ENCODE results near the gene FHIT.
A peak's percentile ranks its signal among the peaks of the same experiment; 100 is the strongest.
"Not testable (repeated sequence)": the region's sequence is repeated elsewhere in the genome, so short reads cannot be mapped to it uniquely, and the experiment has no call there.

Gene FHIT

DNA sequence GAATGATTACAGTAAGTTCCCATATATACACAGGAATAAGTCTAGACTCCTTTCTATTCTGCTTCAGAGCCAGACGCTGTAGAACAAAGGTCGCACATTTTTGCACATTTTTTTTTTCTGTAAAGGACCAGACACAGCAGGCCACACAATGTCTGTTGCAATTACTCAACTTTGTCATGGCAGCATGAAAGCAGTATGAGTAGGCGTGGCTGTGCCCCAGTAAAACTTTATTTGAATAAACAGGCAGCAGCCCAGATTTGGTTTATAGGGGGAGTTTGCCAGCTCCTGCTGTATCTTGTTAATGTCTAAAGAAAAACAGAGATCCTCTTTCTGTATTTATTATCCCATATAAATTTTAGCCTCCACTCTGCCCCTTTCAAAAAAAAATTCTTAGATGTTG lies 708.3 kb downstream of the FHIT start:
- no peak for DNase-seq

DNA sequence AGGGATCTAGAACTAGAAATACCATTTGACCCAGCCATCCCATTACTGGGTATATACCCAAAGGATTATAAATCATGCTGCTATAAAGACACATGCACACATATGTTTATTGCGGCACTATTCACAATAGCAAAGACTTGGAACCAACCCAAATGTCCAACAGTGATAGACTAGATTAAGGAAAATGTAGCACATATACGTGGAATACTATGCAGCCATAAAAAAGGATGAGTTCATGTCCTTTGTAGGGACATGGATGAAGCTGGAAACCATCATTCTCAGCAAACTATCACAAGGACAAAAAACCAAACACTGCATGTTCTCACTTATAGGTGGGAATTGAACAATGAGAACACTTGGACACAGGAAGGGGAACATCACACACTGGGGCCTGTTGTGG lies 711.9 kb downstream of the FHIT start:
- not testable (repeated sequence) for DNase-seq

DNA sequence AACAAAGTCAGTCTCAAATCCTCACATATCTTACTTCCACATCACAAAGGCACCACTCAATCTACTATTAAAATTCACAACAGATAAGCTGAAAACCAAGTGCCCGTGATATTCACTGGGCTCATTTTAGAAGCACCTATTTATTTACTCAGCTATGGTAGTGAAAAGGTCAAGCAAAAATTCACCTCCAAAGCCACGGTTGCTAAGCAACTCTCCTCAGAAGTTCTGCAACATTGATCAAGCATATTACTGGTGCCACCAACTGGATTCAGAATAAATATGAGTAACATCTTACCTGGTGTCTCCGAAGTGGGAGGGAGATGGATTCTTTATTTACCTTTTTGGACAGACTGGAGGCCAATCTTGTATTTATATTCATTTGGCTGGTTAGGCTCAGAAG lies 714.8 kb downstream of the FHIT start:
- DNase-seq, result peak; percentile 56

- DNase-seq, result no peak
Measured at GRCh38 chr3:60531759-60532158, 719.5 kb downstream of the FHIT start.

DNA sequence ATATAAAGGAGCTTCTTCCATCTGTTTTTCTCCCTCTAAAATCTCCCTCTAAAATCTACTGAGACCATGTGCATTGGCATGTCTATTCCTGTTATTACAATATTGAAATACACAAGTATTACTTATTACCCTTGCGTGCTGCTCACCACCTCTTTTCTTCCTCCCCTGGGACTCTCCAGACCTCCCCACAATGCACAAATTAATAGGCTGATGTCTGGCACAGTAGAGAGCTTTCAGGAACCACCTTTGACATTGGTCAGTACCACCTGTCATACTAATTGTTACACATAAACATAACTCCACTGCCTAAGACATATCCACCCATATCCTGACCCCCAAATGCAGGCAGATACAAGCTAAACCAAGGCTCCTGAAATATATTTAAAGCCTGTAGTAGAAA lies 722.6 kb downstream of the FHIT start:
- DNase-seq, result no peak

DNA sequence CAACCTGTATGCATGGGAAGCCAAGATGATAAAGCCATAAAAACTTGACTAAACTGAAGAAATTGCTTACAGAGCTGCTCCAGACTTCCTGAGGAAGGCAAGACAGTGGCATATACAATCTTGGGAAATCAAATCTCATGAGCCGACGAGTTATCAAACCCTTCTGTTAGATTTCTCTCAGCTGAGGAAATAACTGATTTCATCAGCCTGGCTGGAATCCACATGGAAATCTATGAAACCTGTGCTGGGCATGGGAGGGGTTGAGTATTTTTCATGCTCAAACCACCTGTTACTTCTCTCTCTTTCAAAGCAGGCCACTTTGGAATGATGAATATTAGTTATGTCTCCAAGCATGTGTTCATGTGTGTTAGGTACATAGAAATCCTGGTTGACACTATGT lies 727.7 kb downstream of the FHIT start:
- DNase-seq, result no peak

DNA sequence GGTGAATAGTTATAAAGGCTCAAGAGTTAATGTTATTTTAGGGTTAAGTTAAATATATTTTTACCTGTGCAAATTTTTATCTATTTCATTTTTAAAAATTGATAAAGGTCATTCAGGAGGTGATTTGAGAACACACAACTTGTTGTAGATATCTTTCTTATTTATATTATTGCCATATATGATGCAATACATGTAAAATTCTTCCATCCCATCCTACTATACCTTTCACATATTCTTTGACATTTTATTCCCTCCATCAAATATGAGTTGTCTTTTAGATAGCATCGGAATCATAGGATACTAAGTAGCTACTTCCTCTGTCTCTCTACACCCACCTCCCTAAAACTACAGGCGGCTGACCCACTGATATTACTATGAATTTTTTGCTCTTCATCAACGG lies 734.1 kb downstream of the FHIT start:
- DNase-seq, result no peak

GRCh38 chr3:60514866-60515265 lies 736.4 kb downstream of the FHIT start:
- DNase-seq, result no peak

DNA sequence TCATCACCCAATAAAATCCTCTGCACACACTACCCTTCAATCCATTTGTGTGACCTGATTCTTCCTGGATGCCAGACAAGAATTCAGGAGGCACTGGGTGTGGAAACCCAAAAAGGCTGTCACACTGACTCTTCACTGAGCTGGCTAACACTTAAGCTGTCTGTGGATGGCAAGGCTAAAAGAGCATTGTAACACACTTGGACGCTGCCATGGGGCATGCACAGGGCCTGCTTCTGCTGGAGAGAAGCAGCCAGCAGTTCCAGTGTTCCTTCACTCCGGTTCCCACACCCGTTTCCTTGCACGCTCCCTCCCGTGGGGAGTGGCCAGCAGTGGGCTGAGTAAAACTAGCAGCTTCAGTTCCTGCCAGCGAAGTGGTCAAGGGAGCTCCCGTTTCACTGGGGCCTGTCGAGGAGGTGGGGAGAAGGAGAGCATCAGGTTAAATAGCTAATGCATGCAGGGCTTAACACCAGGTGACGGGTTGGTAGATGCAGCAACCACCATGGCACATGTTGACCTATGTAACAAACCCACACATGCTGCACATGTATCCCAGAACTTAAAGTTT lies 737.1 kb downstream of the FHIT start:
- no peak for DNase-seq

- no peak for DNase-seq
Measured at GRCh38 chr3:60513241-60513640, 738.0 kb downstream of the FHIT start.

DNA sequence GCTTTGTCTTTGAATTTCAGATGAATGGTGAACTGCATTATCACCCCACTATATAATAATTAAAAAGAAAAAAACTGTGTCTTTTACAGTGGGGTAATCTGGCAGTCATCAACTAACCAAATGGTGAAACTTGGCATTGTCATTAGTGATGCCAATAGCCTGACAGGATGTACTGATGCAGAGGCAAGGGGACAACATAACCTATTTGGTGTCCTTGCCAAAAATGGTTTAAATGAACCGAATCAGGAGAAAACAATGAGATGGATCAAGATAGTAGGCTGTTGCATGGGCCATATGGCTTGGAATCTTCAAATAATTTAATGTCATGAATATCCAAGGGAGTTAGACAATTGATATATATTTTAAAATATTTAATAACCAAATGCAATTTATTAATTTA lies 738.7 kb downstream of the FHIT start:
- DNase-seq, result no peak

DNA sequence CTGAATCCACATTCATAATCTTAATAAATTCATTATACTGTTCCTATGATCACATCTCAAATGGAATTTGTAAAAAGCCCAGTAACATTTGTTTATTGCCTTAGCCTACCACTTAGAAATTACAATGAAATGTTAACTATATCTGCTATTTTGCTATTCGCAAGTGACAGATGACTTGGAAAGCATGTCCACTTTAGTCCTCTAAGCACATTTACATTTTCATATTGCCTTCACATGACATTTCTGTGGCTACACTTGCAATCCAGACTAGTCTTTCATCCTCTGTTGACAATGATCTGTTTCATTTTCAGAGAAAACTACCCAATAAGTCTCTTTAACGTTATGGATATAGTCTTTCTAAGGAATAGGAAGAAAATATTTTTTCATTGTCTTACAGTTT lies 741.8 kb downstream of the FHIT start:
- no peak for DNase-seq

DNA sequence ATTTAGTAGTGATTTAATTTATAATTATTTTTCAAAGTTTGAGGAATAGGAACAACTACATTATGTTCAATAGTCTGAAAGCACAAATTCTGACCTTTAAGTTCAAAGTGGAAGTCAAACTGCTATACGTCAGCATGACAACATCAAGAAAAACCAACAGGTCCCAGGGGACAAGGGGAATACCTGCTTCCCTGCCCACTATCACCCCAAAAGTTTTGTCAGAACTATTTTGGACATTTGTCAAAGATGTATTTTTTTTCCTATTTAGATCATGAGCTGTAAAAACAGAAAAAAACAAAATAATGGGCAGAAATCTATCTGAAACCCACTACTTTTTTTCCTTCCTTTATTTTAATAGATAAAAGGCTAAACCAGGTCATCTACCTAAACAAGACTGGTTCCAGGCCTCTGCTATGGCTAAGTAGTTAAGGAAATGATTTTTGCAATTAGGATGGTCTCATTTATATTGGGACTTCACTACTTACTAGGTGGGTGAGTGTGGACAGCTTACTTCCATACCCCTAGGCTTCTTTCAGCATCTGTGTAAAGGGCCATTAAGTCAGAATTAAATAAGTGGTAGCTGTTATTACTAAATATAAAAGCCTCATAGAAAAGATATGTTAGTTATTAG lies 746.3 kb downstream of the FHIT start:
- DNase-seq, result no peak

- DNase-seq, result no peak
Measured at GRCh38 chr3:60501314-60501713, 749.9 kb downstream of the FHIT start.

DNA sequence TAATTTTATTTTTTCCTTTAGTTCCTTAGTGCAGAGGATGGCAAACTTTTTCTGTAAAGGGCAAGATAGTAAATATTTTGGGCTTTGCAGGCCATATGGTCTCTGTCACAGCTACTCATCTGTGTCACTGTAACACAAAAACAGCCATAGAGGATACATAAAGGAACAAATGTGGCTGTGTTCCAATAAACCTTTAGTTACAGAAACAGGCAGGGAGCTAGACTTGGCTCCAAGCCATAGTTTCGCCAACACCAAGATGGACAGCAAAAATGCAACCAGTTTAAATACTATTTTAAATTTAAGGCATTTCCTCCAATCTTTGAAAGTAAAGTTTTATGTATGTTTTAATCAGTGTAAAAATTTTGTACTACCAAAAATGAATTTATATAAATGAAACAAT lies 753.4 kb downstream of the FHIT start:
- DNase-seq, result no peak

- no peak for DNase-seq
Measured at GRCh38 chr3:60490992-60491391, 760.3 kb downstream of the FHIT start.

DNA sequence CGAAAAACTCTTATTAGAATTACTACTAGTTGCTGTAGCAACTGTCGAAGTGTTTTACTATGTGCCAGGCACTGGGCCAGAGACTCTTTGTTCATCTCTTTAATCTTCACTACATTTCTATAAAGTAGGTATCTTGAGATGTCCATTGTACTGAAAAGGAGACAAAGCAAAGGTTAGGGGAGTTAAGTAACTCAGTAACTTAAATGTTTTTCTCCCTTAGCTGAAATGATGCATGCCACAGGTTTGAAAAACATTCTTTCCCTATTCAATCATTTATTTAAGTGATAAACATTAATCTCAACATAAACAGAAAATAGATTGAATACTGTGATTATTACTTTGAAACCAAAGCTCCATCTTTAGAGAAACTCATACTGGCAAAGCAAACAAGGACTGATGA lies 776.2 kb downstream of the FHIT start:
- DNase-seq, result no peak

DNA sequence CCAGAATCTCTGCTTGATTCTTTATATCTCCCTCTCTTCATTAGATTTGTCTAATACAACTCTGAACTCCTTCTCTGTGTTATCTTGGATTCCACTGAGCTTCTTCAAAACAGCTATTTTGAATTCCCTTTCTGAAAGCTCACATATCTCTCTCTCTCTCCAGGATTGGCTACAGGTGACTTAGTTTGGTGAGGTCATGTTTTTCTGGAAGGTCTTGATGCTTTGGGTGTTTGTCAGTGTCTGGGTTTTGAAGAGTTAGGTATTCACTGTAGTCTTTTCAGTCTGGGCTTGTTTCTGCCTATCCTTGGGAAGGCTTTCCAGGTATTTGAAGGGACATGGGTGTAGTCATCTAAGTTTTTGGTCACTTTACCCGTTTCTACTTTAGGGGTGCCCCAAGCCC lies 781.8 kb downstream of the FHIT start:
- DNase-seq, result no peak

- DNase-seq, result no peak
Measured at GRCh38 chr3:60463685-60464084, 787.6 kb downstream of the FHIT start.

DNA sequence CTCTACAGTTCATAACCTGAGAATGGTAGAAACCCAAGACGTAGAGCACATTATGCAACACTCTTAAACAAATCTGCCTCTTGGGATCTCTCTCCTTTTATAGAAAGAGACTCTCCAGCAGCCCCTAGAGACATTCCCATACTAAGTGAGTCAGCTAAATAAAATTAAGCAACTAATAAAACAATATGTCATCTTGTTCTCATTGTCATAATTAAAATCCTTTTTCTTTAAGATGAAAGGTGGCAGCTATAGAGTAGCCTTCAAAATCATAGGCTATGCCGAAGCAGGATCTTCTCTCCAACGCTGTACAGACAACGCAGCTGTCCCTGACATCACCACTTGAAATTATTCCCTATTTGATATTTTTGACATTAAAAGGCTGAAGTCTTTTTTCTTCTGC lies 790.0 kb downstream of the FHIT start:
- DNase-seq, result no peak

- DNase-seq, result no peak
Measured at GRCh38 chr3:60456180-60456579, 795.1 kb downstream of the FHIT start.

GRCh38 chr3:60453326-60453725 lies 797.9 kb downstream of the FHIT start:
- DNase-seq, result no peak

- DNase-seq, result no peak
Measured at GRCh38 chr3:60448696-60449095, 802.6 kb downstream of the FHIT start.

GRCh38 chr3:60445446-60445845 lies 805.8 kb downstream of the FHIT start:
- DNase-seq, result no peak

- DNase-seq, result no peak
Measured at GRCh38 chr3:60444898-60445437, 806.3 kb downstream of the FHIT start.
